OCI-LY3 (cell line): ENCODE data around the gene CCK.

ENCODE experiments used
- H2AFZ ChIP-seq: fragments of 200-600, 300-600 bp; shearing (Covaris generic); 2 replicates; pipeline ENCODE4 v1.6.0; 2014; ENCODE audit warnings: antibody characterized with exemption, low read depth, low read length
- H3K27ac ChIP-seq: fragments of 200-600, 300-600 bp; sonication (generic); 2 replicates; pipeline ENCODE4 v1.5.1; 2014; ENCODE audit warnings: mild to moderate bottlenecking, low read length, moderate library complexity, mixed read lengths
- H3K27me3 ChIP-seq: fragments of 200-600, 300-600 bp; sonication (generic); 2 replicates; pipeline ENCODE4 v1.6.1; 2014; ENCODE audit warnings: low read depth, low read length, mixed read lengths
- H3K36me3 ChIP-seq: fragments of 200-600, 300-600 bp; sonication (generic); replicated peaks from 2 replicates; pipeline ENCODE3; 2014; ENCODE audit warnings: low read depth, low read length, mixed read lengths
- H3K4me1 ChIP-seq: fragments of 300-600, 200-600 bp; sonication (generic); 2 replicates; pipeline ENCODE4 v1.6.1; 2014; ENCODE audit warnings: low read length, mixed read lengths
- H3K4me2 ChIP-seq: fragments of 200-600, 300-600 bp; sonication (generic); 2 replicates; pipeline ENCODE4 v1.6.1; 2014; ENCODE audit warnings: low read length, mixed read lengths
- H3K4me3 ChIP-seq: fragments of 300-600, 200-600 bp; sonication (generic); 2 replicates; pipeline ENCODE4 v1.5.1; 2014; ENCODE audit warnings: antibody characterized with exemption, mild to moderate bottlenecking, low read length, moderate library complexity
- H3K79me2 ChIP-seq: fragments of 300-600, 200-600 bp; shearing (Covaris generic); 2 replicates; pipeline ENCODE4 v1.6.1; 2014; ENCODE audit warnings: mild to moderate bottlenecking, low read length, mixed read lengths
- H3K9ac ChIP-seq: fragments of 300-600, 200-600 bp; shearing (Covaris generic); 2 replicates; pipeline ENCODE4 v1.6.0; 2014; ENCODE audit warnings: mild to moderate bottlenecking, low read length, moderate library complexity
- H3K9me3 ChIP-seq: fragments of 200-600, 300-600 bp; shearing (Covaris generic); 2 replicates; pipeline ENCODE4 v1.6.1; 2014; ENCODE audit warnings: low read length, mixed read lengths; ENCODE audit not compliant: insufficient read depth
- H4K20me1 ChIP-seq: fragments of 200-600, 300-600 bp; sonication (generic); 2 replicates; pipeline ENCODE4 v1.6.1; 2016; ENCODE audit warnings: low read length, mixed read lengths; ENCODE audit not compliant: insufficient read depth
- CTCF ChIP-seq: fragments of 200-600, 300-600 bp; sonication (generic); IDR thresholded peaks from 2 replicates; pipeline ENCODE4 v1.5.1; 2014; ENCODE audit warnings: antibody characterized with exemption, low read length, low read depth
- EZH2phosphoT487 ChIP-seq: fragments of 200-600 bp; shearing (Covaris generic); IDR thresholded peaks from 2 replicates; pipeline ENCODE4 v1.6.1; 2018; ENCODE audit warnings: antibody characterized with exemption, mixed run types, low read depth

The CCK gene

GRCh38 chr3:42216302-42216701 lies 49.7 kb downstream of the CCK start:
- no peaks in the 10 kb centered on the region for H3K4me1 ChIP-seq
- H3K27ac ChIP-seq, result no peak overlapping the region

GRCh38 chr3:42214565-42215283 lies 51.3 kb downstream of the CCK start:
- peaks cover 67% of the 10 kb centered on the region for H3K36me3 ChIP-seq
- H3K27ac ChIP-seq, result no peak overlapping the region
- H4K20me1 ChIP-seq, result 0 out of 2 replicates have a peak, but pooled peaks cover 2% of the 10 kb centered on the region
- TF ChIP-seq CTCF (no peak), EZH2phosphoT487 (no peak)
- no peaks in the 10 kb centered on the region for H3K4me1 ChIP-seq
- no peaks in the 10 kb centered on the region for H3K27me3 ChIP-seq
- H3K9me3 ChIP-seq, result no peaks in the 10 kb centered on the region
- no peak overlapping the region for H2AFZ ChIP-seq
- no peaks in the 10 kb centered on the region for H3K79me2 ChIP-seq
- no peak overlapping the region for H3K4me2 ChIP-seq
- no peak overlapping the region for H3K4me3 ChIP-seq
- no peak overlapping the region for H3K9ac ChIP-seq

More at GRCh38 chr3:42216302-42216701, 49.7 kb downstream of the CCK start:
- no peak overlapping the region for H2AFZ ChIP-seq
- H3K4me2 ChIP-seq, result no peak overlapping the region
- 0 out of 2 replicates have a peak, but pooled peaks cover 4% of the 10 kb centered on the region for H4K20me1 ChIP-seq
- H3K4me3 ChIP-seq, result no peak overlapping the region
- H3K27me3 ChIP-seq, result no peaks in the 10 kb centered on the region
- H3K79me2 ChIP-seq, result no peaks in the 10 kb centered on the region
- H3K9me3 ChIP-seq, result no peaks in the 10 kb centered on the region
- no peak overlapping the region for H3K9ac ChIP-seq
- TF ChIP-seq CTCF (no peak), EZH2phosphoT487 (no peak)
- peaks cover 76% of the 10 kb centered on the region for H3K36me3 ChIP-seq

- no peaks in the 10 kb centered on the region for H3K79me2 ChIP-seq
- no peak overlapping the region for H2AFZ ChIP-seq
- TF ChIP-seq CTCF, result no peak
- no peak for TF ChIP-seq EZH2phosphoT487
- H3K4me2 ChIP-seq, result no peak overlapping the region
- H3K36me3 ChIP-seq, result peaks cover 70% of the 10 kb centered on the region
- no peak overlapping the region for H3K4me3 ChIP-seq
- no peak overlapping the region for H3K27ac ChIP-seq
- H4K20me1 ChIP-seq, result peaks cover 5% of the 10 kb centered on the region; the same call in 1 of the 2 replicates
- no peak overlapping the region for H3K9ac ChIP-seq
- no peaks in the 10 kb centered on the region for H3K4me1 ChIP-seq
- no peaks in the 10 kb centered on the region for H3K27me3 ChIP-seq
- H3K9me3 ChIP-seq, result no peaks in the 10 kb centered on the region
Measured at GRCh38 chr3:42214064-42214463, 51.9 kb downstream of the CCK start.

GRCh38 chr3:42213417-42213816 lies 52.6 kb downstream of the CCK start:
- Histone ChIP-seq H3K9ac (no peak overlapping the region), H3K36me3 (peaks cover 71% of the 10 kb centered on the region), H3K27me3 (no peaks in the 10 kb centered on the region), H3K4me1 (no peaks in the 10 kb centered on the region), H3K79me2 (no peaks in the 10 kb centered on the region), H2AFZ (no peak overlapping the region), H3K27ac (no peak overlapping the region), H4K20me1 (peaks cover 10% of the 10 kb centered on the region; the same call in 1 of the 2 replicates), H3K4me2 (no peak overlapping the region), H3K9me3 (no peaks in the 10 kb centered on the region), H3K4me3 (no peak overlapping the region)
- TF ChIP-seq CTCF, result no peak
- TF ChIP-seq EZH2phosphoT487, result no peak
